ENCODE data around the gene ABCA7. TPM values are rescaled to one million over a fixed set of nuclear protein-coding genes. Genes with fewer than 3 reads are reported as not detected.

ABCA7 gene
- total and polyA plus RNA-seq, 2 of the 8 experiments (the other 6 are each of a cell fraction or from before 2014, with no cell fraction given): 10.4 to 25.6 TPM

- ChIA-PET POLR2A (ENCODE audit: partially characterized antibody) (interaction anchor here (0.7 to 6.9 kb wide), 16 partner anchors 9 to 202 kb away, joined by 3 to 97 read pairs (median 5); partner anchors contain the start of genes ABCA7, CIRBP, CNN2 and RNU6-2), CTCF (ENCODE audit: partially characterized antibody) (interaction anchor here (0.8 to 5.2 kb wide), 11 partner anchors 9 to 174 kb away, joined by 3 to 54 read pairs (median 4); partner anchors contain the start of genes ABCA7, ATP5F1D and GRIN3B)
- H2BK120ac ChIP-seq (replicated peaks; ENCODE audit: low read depth, low read length): no peak within 1 kb of the TSS
- H3K23me2 ChIP-seq (ENCODE audit: low read depth, low read length): peaks cover 14% of the 10 kb centered on the region; the same call in 1 of the 2 replicates
- H2AK5ac ChIP-seq (ENCODE audit: low read depth, low read length): no peak within 1 kb of the TSS
- 0 out of 2 replicates have a peak within 1 kb of the TSS, but pooled peaks have one; percentile 84 for H2BK12ac ChIP-seq (ENCODE audit: low read depth, low read length)
- FAIRE-seq (no peak), DNase-seq (ENCODE audit: low read depth in 1 of 2, low spot score in 2 of 2) (peak in 1 of 2 experiments; percentile 79)
- H3K79me1 ChIP-seq (ENCODE audit: low read depth, low read length): no peaks in the 10 kb centered on the region
- peak within 1 kb of the TSS; percentile 67 for H3K4ac ChIP-seq (replicated peaks; ENCODE audit: insufficient read length, low read depth, low read length)
- peak within 1 kb of the TSS; percentile 85 for H4K91ac ChIP-seq (replicated peaks; ENCODE audit: insufficient read length, low read length)
- no peak within 1 kb of the TSS for H3K56ac ChIP-seq (replicated peaks; ENCODE audit: insufficient read length, low read depth, low read length)
- no peak within 1 kb of the TSS for H3K27ac ChIP-seq (ENCODE audit: low read depth, low read length)
- H3K14ac ChIP-seq (ENCODE audit: insufficient read length): no peak within 1 kb of the TSS
- no peak within 1 kb of the TSS for H2BK20ac ChIP-seq (ENCODE audit: low read length)
- H3K79me2 ChIP-seq (ENCODE audit: control insufficient read depth in 1 of 2, insufficient read depth in 2 of 2, low read length in 2 of 2): no peaks in the 10 kb centered on the region
- WGBS, 2 experiments (ENCODE audit: extremely low coverage in 1 of 2, insufficient coverage in 1 of 2, insufficient read length in 1 of 2, insufficient replicate concordance in 2 of 2, low coverage in 1 of 2, low lambda C conversion rate in 2 of 2, missing lambda C conversion rate in 1 of 2): 4% methylated on average over 38 of the region's 61 CpGs; no CpG with 5 or more reads in 1 of the 2 experiments
- peaks cover 0 to 7% of the 10 kb centered on the region in 2 experiments for H4K20me1 ChIP-seq (replicated peaks in 1 of 2; ENCODE audit: control insufficient read depth in 1 of 2, insufficient read depth in 2 of 2, low read length in 2 of 2)
- H4K8ac ChIP-seq (ENCODE audit: extremely low read depth, insufficient read depth, low read length): peak within 1 kb of the TSS; percentile 80
- peaks cover 0 to 30% (median 20%) of the 10 kb centered on the region in 4 experiments; a peak in 5 of 7 replicates for H3K27me3 ChIP-seq (replicated peaks in 1 of 4; ENCODE audit: control insufficient read depth in 3 of 4, extremely low read depth in 1 of 4, insufficient read depth in 3 of 4, low read length in 3 of 4)
- H3K4me3 ChIP-seq (ENCODE audit: extremely low read depth in 1 of 4, insufficient read depth in 2 of 4, low read depth in 3 of 4, low read length in 4 of 4): peak within 1 kb of the TSS; percentile 24 to 68 (median 30)
- H3K23ac ChIP-seq (ENCODE audit: insufficient read length): no peak within 1 kb of the TSS
- peaks cover 0 to 30% (median 21%) of the 10 kb centered on the region in 4 experiments; a peak in 6 of 7 replicates for H3K4me1 ChIP-seq (replicated peaks in 1 of 4; ENCODE audit: control insufficient read depth in 3 of 4, insufficient read depth in 4 of 4, low read length in 3 of 4)
- H3K9me3 ChIP-seq (ENCODE audit: insufficient read depth in 2 of 2, low read depth in 1 of 2, low read length in 1 of 2): peaks cover 0 to 15% of the 10 kb centered on the region in 2 experiments; a peak in 2 of 4 replicates
- H3K4me2 ChIP-seq (ENCODE audit: insufficient read depth in 1 of 2, low read depth in 2 of 2, low read length in 2 of 2): peak within 1 kb of the TSS; percentile 35 to 74
- H4K5ac ChIP-seq (ENCODE audit: insufficient read length, low read depth, low read length): no peak within 1 kb of the TSS
- no peaks in the 10 kb centered on the region for H3K36me3 ChIP-seq (ENCODE audit: control insufficient read depth in 2 of 4, insufficient read depth in 4 of 4, low read length in 3 of 4)
- peak within 1 kb of the TSS; percentile 60; the same call in 1 of the 2 replicates for H2BK5ac ChIP-seq (ENCODE audit: low read depth, low read length)
- peak within 1 kb of the TSS; percentile 61; the same call in 1 of the 2 replicates for H2BK15ac ChIP-seq (ENCODE audit: low read length)
- H3K9ac ChIP-seq (replicated peaks in 1 of 4; ENCODE audit: extremely low read depth in 1 of 4, low read depth in 3 of 4, low read length in 3 of 4): no peak within 1 kb of the TSS
- peak within 1 kb of the TSS; percentile 60; the same call in 1 of the 2 replicates for H3K18ac ChIP-seq (ENCODE audit: extremely low read depth, low read length)
- H2AFZ ChIP-seq (ENCODE audit: low read length): no peak within 1 kb of the TSS
- TF ChIP-seq MAX (IDR thresholded peaks at IDR 0.05) (peak; percentile 55; the same call in 1 of the 2 replicates), KDM1A (IDR thresholded peaks at IDR 0.05; ENCODE audit: borderline replicate concordance, low read length) (peak; percentile 64; the same call in 1 of the 2 replicates), SP4 (IDR thresholded peaks at IDR 0.05; ENCODE audit: low read length) (no peak), USF2 (IDR thresholded peaks at IDR 0.05; ENCODE audit: low read length) (peak; percentile 55), KDM4A (IDR thresholded peaks at IDR 0.05; ENCODE audit: low read depth, low read length, severe bottlenecking) (peak; percentile 32), CHD1 (IDR thresholded peaks at IDR 0.05; ENCODE audit: low read depth, low read length) (no peak), E2F6 (IDR thresholded peaks at IDR 0.05) (0 out of 2 replicates have a peak, but pooled peaks have one; percentile 10), HDAC6 (IDR thresholded peaks at IDR 0.05; ENCODE audit: low read depth, low read length) (no peak), MAFK (IDR thresholded peaks at IDR 0.05; ENCODE audit: low read depth, low read length) (no peak), POLR2AphosphoS5 (IDR thresholded peaks at IDR 0.05; ENCODE audit: low read depth, low read length) (no peak)
Observed at GRCh38 chr19:1066748-1067340, 26.9 kb downstream of the ABCA7 start, which contains the start of gene ARHGAP45. TSS of gene ARHGAP45 (plus strand) at chr19:1067167. CDS start at chr19:1067406, 239 bp downstream.
